Hindlimb muscle (tissue), 1 donor: Measurements from ENCODE around the gene WDR54. TPM values are rescaled to one million over a fixed set of nuclear protein-coding genes. Genes with fewer than 3 reads are reported as not detected.

ENCODE experiments used
- polyA plus RNA-seq: library from polyadenylated mRNA; unstranded; fragments of 120-200 nt; gene quantifications from one replicate; pipeline ENCODE4 v1.2.1, GENCODE V29; 2013; ENCODE audit not compliant: insufficient read length

The WDR54 gene
- polyA plus RNA-seq, 1 donor = 9.9 TPM

Other genes starting within 250 kb of the WDR54 start
- 41.3 TPM for gene MOB1A, start 242.9 kb upstream of the WDR54 start, polyA plus RNA-seq
- gene MTHFD2, start 223.1 kb upstream of the WDR54 start, polyA plus RNA-seq = 23.1 TPM
- 2.9 TPM for gene SLC4A5, start 78.3 kb upstream of the WDR54 start, polyA plus RNA-seq
- gene DCTN1, start 41.4 kb upstream of the WDR54 start, polyA plus RNA-seq = 114 TPM
- 2.7 TPM for gene C2orf81, start 111 bp upstream of the WDR54 start, polyA plus RNA-seq
- 60.4 TPM for gene RTKN, start 20.2 kb downstream of the WDR54 start, polyA plus RNA-seq
- gene INO80B, start 33.4 kb downstream of the WDR54 start, polyA plus RNA-seq = 23.7 TPM
- 62.4 TPM for gene WBP1, start 36.7 kb downstream of the WDR54 start, polyA plus RNA-seq
- gene MOGS, start 43.7 kb downstream of the WDR54 start, polyA plus RNA-seq = 34.5 TPM
- 93.4 TPM for gene MRPL53, start 51.0 kb downstream of the WDR54 start, polyA plus RNA-seq
- 11.3 TPM for gene CCDC142, start 61.3 kb downstream of the WDR54 start, polyA plus RNA-seq
- gene TTC31, start 61.4 kb downstream of the WDR54 start, polyA plus RNA-seq = 19.8 TPM
- gene LBX2, start 77.9 kb downstream of the WDR54 start, polyA plus RNA-seq = 0.52 TPM
- 8.2 TPM for gene PCGF1, start 86.0 kb downstream of the WDR54 start, polyA plus RNA-seq
- gene TLX2, start 92.7 kb downstream of the WDR54 start, polyA plus RNA-seq = not detected
- 0.25 TPM for gene DQX1, start 104.5 kb downstream of the WDR54 start, polyA plus RNA-seq
- 65.8 TPM for gene AUP1, start 108.0 kb downstream of the WDR54 start, polyA plus RNA-seq
- gene HTRA2, start 108.2 kb downstream of the WDR54 start, polyA plus RNA-seq = 32.9 TPM
- 7.8 TPM for gene LOXL3, start 132.2 kb downstream of the WDR54 start, polyA plus RNA-seq
- 6.9 TPM for gene DOK1, start 133.0 kb downstream of the WDR54 start, polyA plus RNA-seq
- gene M1AP, start 226.6 kb downstream of the WDR54 start, polyA plus RNA-seq = 0.27 TPM
- gene SEMA4F, start 232.5 kb downstream of the WDR54 start, polyA plus RNA-seq = 2.9 TPM